ENCODE data around the gene NKX2-1. TPM values are rescaled to one million over a fixed set of nuclear protein-coding genes. Genes with fewer than 3 reads are reported as not detected.

Gene NKX2-1
- total RNA-seq, 3 donors from 2014 or later (not counting 1 experiment from before 2014, with no cell fraction given): not detected

GRCh38 chr14:36474593-36474992, 45.4 kb downstream of the NKX2-1 start:
- intact Hi-C loops (cut with micrococcal nuclease): no loop called here

GRCh38 chr14:36471431-36471830, 48.6 kb downstream of the NKX2-1 start:
- no peaks in the 10 kb centered on the region for H3K4me1 Mint-ChIP-seq
- intact Hi-C loops (cut with micrococcal nuclease): no loop called here

More at GRCh38 chr14:36474593-36474992, 45.4 kb downstream of the NKX2-1 start:
- H3K27me3 Mint-ChIP-seq (ENCODE audit: low read depth in 2 of 2): no peaks in the 10 kb centered on the region
- no peaks in the 10 kb centered on the region for H3K4me1 Mint-ChIP-seq
- no peak overlapping the region for H3K27ac Mint-ChIP-seq
- Histone ChIP-seq H3K27ac (ENCODE audit: low read length) (no peak overlapping the region), H3K4me1 (ENCODE audit: control insufficient read depth, insufficient read depth, low read length) (no peaks in the 10 kb centered on the region), H3K4me3 (ENCODE audit: low read length) (no peak overlapping the region), H3K27me3 (ENCODE audit: control insufficient read depth, insufficient read depth, low read length) (no peaks in the 10 kb centered on the region), H3K9me3 (ENCODE audit: control insufficient read depth, insufficient read depth, low read length) (no peaks in the 10 kb centered on the region), H3K36me3 (ENCODE audit: control insufficient read depth, insufficient read depth, low read length) (no peaks in the 10 kb centered on the region)
- TF ChIP-seq CTCF (IDR thresholded peaks at IDR 0.05): no peak
- H3K9me3 Mint-ChIP-seq: peaks cover 2 to 3% of the 10 kb centered on the region in 2 donors
- WGBS (ENCODE audit: insufficient coverage): 72% methylated on average over 4 of the region's 4 CpGs
- no peaks in the 10 kb centered on the region for H3K36me3 Mint-ChIP-seq
- no peak overlapping the region for H3K4me3 Mint-ChIP-seq
- DNase-seq: no peak
- ATAC-seq: no peak

GRCh38 chr14:36467332-36467731, 52.7 kb downstream of the NKX2-1 start:
- H3K27me3 Mint-ChIP-seq (ENCODE audit: low read depth in 2 of 2): no peaks in the 10 kb centered on the region
- WGBS (ENCODE audit: insufficient coverage): 80% methylated on average over 1 of the region's 1 CpG
- ATAC-seq (no peak), DNase-seq (no peak)
- H3K27ac Mint-ChIP-seq: no peak overlapping the region
- Histone ChIP-seq H3K27me3 (ENCODE audit: control insufficient read depth, insufficient read depth, low read length) (no peaks in the 10 kb centered on the region), H3K27ac (ENCODE audit: low read length) (no peak overlapping the region), H3K4me1 (ENCODE audit: control insufficient read depth, insufficient read depth, low read length) (no peaks in the 10 kb centered on the region), H3K9me3 (ENCODE audit: control insufficient read depth, insufficient read depth, low read length) (no peaks in the 10 kb centered on the region), H3K36me3 (ENCODE audit: control insufficient read depth, insufficient read depth, low read length) (no peaks in the 10 kb centered on the region), H3K4me3 (ENCODE audit: low read length) (no peak overlapping the region)
- no peak overlapping the region for H3K4me3 Mint-ChIP-seq
- no peaks in the 10 kb centered on the region for H3K9me3 Mint-ChIP-seq
- intact Hi-C loops (cut with micrococcal nuclease): no loop called here
- no peaks in the 10 kb centered on the region for H3K36me3 Mint-ChIP-seq
- H3K4me1 Mint-ChIP-seq: no peaks in the 10 kb centered on the region
- TF ChIP-seq CTCF (IDR thresholded peaks at IDR 0.05): no peak

More at GRCh38 chr14:36471431-36471830, 48.6 kb downstream of the NKX2-1 start:
- Mint-ChIP-seq H3K27me3 (ENCODE audit: low read depth in 2 of 2) (no peaks in the 10 kb centered on the region), H3K27ac (no peak overlapping the region), H3K9me3 (peaks cover 2 to 3% of the 10 kb centered on the region in 2 donors), H3K4me3 (no peak overlapping the region), H3K36me3 (no peaks in the 10 kb centered on the region)
- Histone ChIP-seq H3K4me3 (ENCODE audit: low read length) (no peak overlapping the region), H3K4me1 (ENCODE audit: control insufficient read depth, insufficient read depth, low read length) (no peaks in the 10 kb centered on the region), H3K27me3 (ENCODE audit: control insufficient read depth, insufficient read depth, low read length) (no peaks in the 10 kb centered on the region), H3K27ac (ENCODE audit: low read length) (no peak overlapping the region), H3K36me3 (ENCODE audit: control insufficient read depth, insufficient read depth, low read length) (no peaks in the 10 kb centered on the region), H3K9me3 (ENCODE audit: control insufficient read depth, insufficient read depth, low read length) (no peaks in the 10 kb centered on the region)
- ATAC-seq: no peak
- no peak for DNase-seq
- WGBS (ENCODE audit: insufficient coverage): 79% methylated on average over 2 of the region's 3 CpGs
- no peak for TF ChIP-seq CTCF (IDR thresholded peaks at IDR 0.05)

Other genes with a start within 250 kb of the NKX2-1 start
- gene MBIP, start 199.6 kb downstream of the NKX2-1 start, total RNA-seq: 10 to 100 TPM; 26.1 to 41.9 (median 40.1) TPM
- gene NKX2-8, start 62.4 kb upstream of the NKX2-1 start, total RNA-seq: not detected
- gene PAX9, start 141.6 kb upstream of the NKX2-1 start, total RNA-seq: not detected